Chondrocyte (in vitro differentiated cells): Measurements from ENCODE around the gene THSD4. TPM values are rescaled to one million over a fixed set of nuclear protein-coding genes. Genes with fewer than 3 reads are reported as not detected.

Experiments
- DNase-seq: peaks from one replicate; pipeline ENCODE4 v3.0.0; 2021; ENCODE audit warnings: mixed read lengths, low spot score
- H3K27ac Mint-ChIP-seq: one replicate; pipeline ENCODE4 v1.8.0; 2021; ENCODE audit warnings: mild to moderate bottlenecking, moderate library complexity, mixed read lengths; ENCODE audit not compliant: unreplicated experiment
- H3K27me3 Mint-ChIP-seq: 2 replicates; pipeline ENCODE4 v1.8.0; 2021; ENCODE audit warnings: low read depth, mixed read lengths
- H3K36me3 Mint-ChIP-seq: 2 replicates; pipeline ENCODE4 v1.8.0; 2021; ENCODE audit warnings: low read depth, mixed read lengths
- H3K4me1 Mint-ChIP-seq: 2 replicates; pipeline ENCODE4 v1.8.0; 2021; ENCODE audit warnings: low read depth, mild to moderate bottlenecking, mixed read lengths
- H3K4me3 Mint-ChIP-seq: one replicate; pipeline ENCODE4 v1.8.0; 2021; ENCODE audit warnings: mild to moderate bottlenecking, moderate library complexity, mixed read lengths; ENCODE audit not compliant: unreplicated experiment
- H3K9me3 Mint-ChIP-seq: 2 replicates; pipeline ENCODE4 v1.8.0; 2021; ENCODE audit warnings: low read depth, mixed read lengths
- CTCF ChIP-seq: fragments of 200-600 bp; sonication (generic); IDR thresholded peaks from 2 replicates; pipeline ENCODE4 v1.5.0; 2021; ENCODE audit warnings: antibody characterized with exemption, mild to moderate bottlenecking, moderate library complexity
- total RNA-seq: library from RNA; stranded (reverse); gene quantifications from 3 replicates; pipeline ENCODE4 v1.2.1, GENCODE V29; 2021

Gene THSD4
- total RNA-seq, 1 donor from 2014 or later = 3.4 TPM

DNA sequence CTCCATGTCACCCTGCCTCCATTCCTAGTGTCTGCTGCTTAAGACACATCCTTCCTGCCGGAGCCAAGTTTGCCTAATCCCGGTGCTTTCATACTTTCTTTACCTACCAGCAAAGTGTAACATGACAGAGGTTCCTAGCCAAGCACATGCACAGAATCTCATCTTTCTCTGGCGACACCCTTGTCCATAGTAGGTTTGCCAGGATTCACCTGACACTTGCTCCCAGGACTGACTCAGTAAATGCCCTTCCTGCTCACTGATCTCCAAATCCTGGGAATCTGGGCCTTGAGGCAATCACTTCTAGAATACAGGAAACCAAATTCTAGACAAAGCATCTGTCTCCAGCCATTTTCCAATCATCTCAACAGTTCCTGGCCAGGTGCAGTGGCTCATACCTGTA lies 684.9 kb downstream of the THSD4 start:
- no peaks in the 10 kb centered on the region for H3K9me3 Mint-ChIP-seq
- no peak overlapping the region for H3K27ac Mint-ChIP-seq
- TF ChIP-seq CTCF = no peak
- peaks cover 17% of the 10 kb centered on the region for H3K4me1 Mint-ChIP-seq
- H3K36me3 Mint-ChIP-seq = peaks cover 3% of the 10 kb centered on the region
- no peak overlapping the region for H3K4me3 Mint-ChIP-seq
- DNase-seq = no peak
- no peaks in the 10 kb centered on the region for H3K27me3 Mint-ChIP-seq

DNA sequence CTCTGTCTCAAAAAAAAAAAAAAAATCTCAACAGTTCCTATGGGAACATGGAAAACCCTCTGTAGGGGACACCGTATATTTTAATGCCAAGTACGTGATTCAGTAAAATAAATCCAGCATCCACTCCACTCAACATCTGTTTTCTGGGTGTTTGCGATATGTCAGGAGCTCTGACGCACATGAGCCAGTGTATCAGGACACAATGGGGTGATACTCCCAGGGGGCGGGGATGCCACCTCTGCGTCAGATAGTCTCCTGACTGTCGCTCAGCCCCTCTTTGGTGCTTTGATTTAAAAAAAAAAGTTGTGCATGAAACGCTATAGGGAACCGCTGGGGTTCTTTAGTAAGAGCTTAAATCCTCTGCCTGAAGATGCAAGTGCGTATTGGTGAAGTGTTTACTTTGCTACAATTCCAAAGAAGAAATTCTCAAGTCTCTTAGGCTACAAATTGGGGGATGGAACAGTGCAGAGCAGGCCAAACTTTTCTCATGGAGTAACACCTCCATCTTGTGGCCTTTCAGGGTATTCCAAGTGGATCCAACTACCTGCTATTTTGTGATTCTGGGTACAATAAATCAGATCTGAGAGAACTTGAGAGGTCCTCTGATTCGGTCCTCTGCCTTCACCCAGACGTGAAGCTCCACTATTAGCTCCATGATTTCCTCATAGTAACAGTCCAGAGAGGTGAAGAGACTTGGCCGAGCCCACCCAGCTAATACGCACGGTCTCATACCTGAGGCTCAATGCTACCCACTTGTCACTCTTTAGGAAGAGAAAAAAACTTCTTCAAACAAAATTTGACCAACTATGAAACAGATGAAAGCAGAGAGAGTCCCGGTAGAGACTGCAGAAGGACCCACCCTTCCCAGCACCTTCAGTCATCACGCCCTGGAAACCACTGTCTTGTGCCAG lies 685.8 kb downstream of the THSD4 start:
- DNase-seq = no peak
- Mint-ChIP-seq H3K36me3 (peaks cover 3% of the 10 kb centered on the region), H3K27me3 (no peaks in the 10 kb centered on the region), H3K4me3 (no peak overlapping the region), H3K9me3 (no peaks in the 10 kb centered on the region), H3K27ac (no peak overlapping the region), H3K4me1 (peaks cover 24% of the 10 kb centered on the region)
- TF ChIP-seq CTCF = peak; percentile 93

- no peak for TF ChIP-seq CTCF
- DNase-seq = no peak
- peaks cover 34% of the 10 kb centered on the region for H3K4me1 Mint-ChIP-seq
Measured at GRCh38 chr15:71801935-71802655, 686.8 kb downstream of the THSD4 start.

DNA sequence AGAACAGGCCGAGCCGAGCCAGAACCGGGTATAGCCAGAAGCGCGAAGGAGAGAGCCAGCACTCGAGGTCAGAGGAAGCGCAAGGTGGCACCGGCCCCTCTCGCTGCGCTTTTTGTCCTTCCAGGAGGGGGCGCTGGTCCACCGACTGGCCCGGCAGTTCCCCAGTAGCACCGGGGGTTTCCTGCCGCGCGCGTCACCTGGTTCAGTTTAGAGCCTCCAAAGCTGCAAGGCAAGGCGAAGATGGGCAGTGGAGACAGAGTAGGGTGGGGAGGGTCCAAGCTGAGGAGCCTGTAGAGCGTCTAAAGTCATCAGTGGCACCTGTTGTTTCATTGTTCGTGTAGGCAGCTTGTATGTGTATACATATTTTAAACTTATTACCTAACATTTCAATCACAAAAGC lies 687.5 kb downstream of the THSD4 start:
- no peaks in the 10 kb centered on the region for H3K36me3 Mint-ChIP-seq
- H3K4me1 Mint-ChIP-seq = peaks cover 41% of the 10 kb centered on the region
- peak; percentile 66 for TF ChIP-seq CTCF
- H3K9me3 Mint-ChIP-seq = no peaks in the 10 kb centered on the region
- H3K27me3 Mint-ChIP-seq = no peaks in the 10 kb centered on the region
- no peak for DNase-seq
- no peak overlapping the region for H3K27ac Mint-ChIP-seq
- no peak overlapping the region for H3K4me3 Mint-ChIP-seq

More at GRCh38 chr15:71801935-71802655, 686.8 kb downstream of the THSD4 start:
- no peak overlapping the region for H3K27ac Mint-ChIP-seq
- no peaks in the 10 kb centered on the region for H3K9me3 Mint-ChIP-seq
- H3K4me3 Mint-ChIP-seq = no peak overlapping the region
- no peaks in the 10 kb centered on the region for H3K27me3 Mint-ChIP-seq
- no peaks in the 10 kb centered on the region for H3K36me3 Mint-ChIP-seq

DNA sequence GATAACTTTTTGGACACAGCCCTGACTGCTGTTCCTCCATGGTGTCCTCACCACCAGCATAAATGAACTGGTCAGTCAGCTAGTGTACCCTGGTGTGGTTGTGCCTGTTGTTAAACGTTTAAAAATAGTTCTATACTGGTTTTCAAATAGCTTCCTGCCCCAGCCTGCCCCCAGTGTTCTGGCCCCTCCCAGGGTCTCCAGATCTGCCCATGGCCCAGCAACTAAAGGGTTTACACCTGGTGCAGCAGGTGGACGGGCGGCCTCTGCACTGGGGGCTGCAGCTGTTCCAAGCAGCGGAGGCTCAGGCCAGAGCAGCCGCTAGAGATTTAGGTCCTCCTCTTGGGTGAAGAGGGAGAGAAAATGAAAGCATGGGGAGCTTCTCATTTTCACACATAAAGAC lies 689.0 kb downstream of the THSD4 start:
- Mint-ChIP-seq H3K27ac (no peak overlapping the region), H3K27me3 (no peaks in the 10 kb centered on the region), H3K9me3 (no peaks in the 10 kb centered on the region), H3K4me3 (no peak overlapping the region), H3K36me3 (no peaks in the 10 kb centered on the region), H3K4me1 (peaks cover 49% of the 10 kb centered on the region)
- DNase-seq = no peak
- TF ChIP-seq CTCF = no peak
